ENCODE data around the gene KLHL8. TPM values are rescaled to one million over a fixed set of nuclear protein-coding genes. Genes with fewer than 3 reads are reported as not detected.

KLHL8 gene
- total and polyA plus RNA-seq, 2 donors (not counting 3 experiments of a cell fraction or from before 2014, with no cell fraction given), result 1.7 to 9.0 TPM

DNA sequence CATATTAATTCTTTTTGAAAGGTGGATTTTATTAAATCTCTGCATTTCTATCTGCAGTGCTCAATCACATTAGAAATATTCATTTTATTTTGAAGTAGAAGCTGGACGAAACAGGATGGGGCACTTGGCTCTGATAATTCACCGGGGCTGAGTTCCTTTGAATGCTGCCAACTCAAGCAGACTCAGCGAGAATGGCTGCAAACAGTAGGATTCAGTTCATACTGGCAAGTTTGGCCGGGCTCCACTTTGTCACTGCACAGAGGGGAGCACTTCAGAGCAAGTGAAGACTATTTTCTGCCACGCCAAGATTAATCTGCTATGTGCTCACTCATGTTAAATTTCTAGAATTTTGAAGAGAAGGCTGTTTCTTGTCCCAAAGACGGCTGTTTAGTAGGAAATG, 30.7 kb upstream of the KLHL8 start:
- FAIRE-seq, result no peak
- H3K4me1 ChIP-seq (ENCODE audit: control insufficient read depth, extremely low read depth, insufficient read depth, low read length), result no peaks in the 10 kb centered on the region
- H3K79me2 ChIP-seq (ENCODE audit: control insufficient read depth, insufficient read depth, low read length), result no peaks in the 10 kb centered on the region
- H3K27me3 ChIP-seq (ENCODE audit: control insufficient read depth in 2 of 2, insufficient read depth in 2 of 2, low read length in 2 of 2), result peaks cover 0 to 2% of the 10 kb centered on the region in 2 experiments
- no peaks in the 10 kb centered on the region for H3K9me1 ChIP-seq (replicated peaks; ENCODE audit: control insufficient read depth, extremely low read depth, insufficient read depth, low read length)
- TF ChIP-seq, protein P1, sequence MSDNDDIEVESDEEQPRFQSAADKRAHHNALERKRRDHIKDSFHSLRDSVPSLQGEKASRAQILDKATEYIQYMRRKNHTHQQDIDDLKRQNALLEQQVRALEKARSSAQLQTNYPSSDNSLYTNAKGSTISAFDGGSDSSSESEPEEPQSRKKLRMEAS (IDR thresholded peaks at IDR 0.05; ENCODE audit: insufficient read depth, insufficient read length), result no peak
- no peak for TF ChIP-seq POLR2AphosphoS5 (IDR thresholded peaks at IDR 0.05; ENCODE audit: insufficient read depth, low read depth, low read length)
- TF ChIP-seq FOS (IDR thresholded peaks at IDR 0.05; ENCODE audit: borderline replicate concordance, insufficient read depth, low read length), result no peak
- no peak for TF ChIP-seq EZH2 (IDR thresholded peaks at IDR 0.05; ENCODE audit: borderline replicate concordance, low read depth, low read length, severe bottlenecking)
- TF ChIP-seq GATA2 (IDR thresholded peaks at IDR 0.05; ENCODE audit: insufficient read depth, insufficient read length, low read depth, low read length), result no peak
- dilution Hi-C loops (cut with MboI; ENCODE audit: extremely low pct_ligation_motif_present, low sequenced_read_pairs) (no loop called here), intact Hi-C loops (cut with micrococcal nuclease) (no loop called here)
- CTCF ChIA-PET, result interaction anchor here (0.6 kb wide), 1 partner anchor 752 kb away, joined by 3 read pairs; no protein-coding TSS in a partner anchor
- H3K4me2 ChIP-seq (ENCODE audit: insufficient read depth, low read length), result no peak overlapping the region
- H3K4me3 ChIP-seq (replicated peaks in 1 of 3; ENCODE audit: insufficient read depth in 1 of 3, low read depth in 1 of 3, low read length in 3 of 3), result no peak overlapping the region
- DNase-seq (ENCODE audit: low read depth, low spot score), result peak; percentile 42
- BruUV-seq (replicated peaks), result no TSS peak
- no peaks in the 10 kb centered on the region for H4K20me1 ChIP-seq (replicated peaks; ENCODE audit: control insufficient read depth, extremely low read depth, insufficient read depth, low read length)
- no peaks in the 10 kb centered on the region for H3K36me3 ChIP-seq (ENCODE audit: control insufficient read depth in 2 of 2, extremely low read depth in 1 of 2, insufficient read depth in 2 of 2, low read length in 2 of 2)
- H2AFZ ChIP-seq (ENCODE audit: low read depth, low read length), result no peak overlapping the region
- H3K9me3 ChIP-seq (replicated peaks; ENCODE audit: control insufficient read depth, insufficient read depth, low read length), result no peaks in the 10 kb centered on the region
- no peak overlapping the region for H3K27ac ChIP-seq (ENCODE audit: insufficient read depth, low read depth, low read length)
- no peak overlapping the region for H3K9ac ChIP-seq (replicated peaks; ENCODE audit: extremely low read depth, insufficient read depth, low read length)
- POLR2A ChIA-PET, result no interaction called here

DNA sequence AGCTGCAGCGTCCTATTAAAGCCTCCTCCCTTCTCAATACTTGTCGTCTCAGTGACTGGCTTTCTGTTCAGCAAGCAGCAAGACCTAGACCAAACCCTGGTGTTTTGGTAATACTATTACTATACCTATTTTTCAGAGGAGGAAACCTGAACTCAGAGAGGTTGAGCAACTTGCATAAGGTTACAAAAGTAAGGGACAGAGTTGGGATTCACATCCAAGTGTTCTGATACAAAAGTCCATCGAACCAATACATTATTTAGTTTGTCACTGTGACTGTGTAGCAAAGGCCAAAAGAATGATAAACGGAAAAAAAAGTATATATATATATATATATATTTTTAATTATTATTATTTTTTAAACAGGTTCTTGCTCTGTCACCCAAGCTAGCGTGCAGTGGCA, 29.9 kb upstream of the KLHL8 start:
- no TSS peak for BruUV-seq (replicated peaks)
- no peak overlapping the region for H2AFZ ChIP-seq (ENCODE audit: low read depth, low read length)
- no peaks in the 10 kb centered on the region for H3K27me3 ChIP-seq (ENCODE audit: control insufficient read depth in 2 of 2, insufficient read depth in 2 of 2, low read length in 2 of 2)
- ChIA-PET POLR2A (interaction anchor here (0.7 kb wide), 1 partner anchor 345 kb away, joined by 5 read pairs; no protein-coding TSS in a partner anchor), CTCF (no interaction called here)
- H3K36me3 ChIP-seq (ENCODE audit: control insufficient read depth in 2 of 2, extremely low read depth in 1 of 2, insufficient read depth in 2 of 2, low read length in 2 of 2), result no peaks in the 10 kb centered on the region
- H3K9me1 ChIP-seq (replicated peaks; ENCODE audit: control insufficient read depth, extremely low read depth, insufficient read depth, low read length), result no peaks in the 10 kb centered on the region
- H3K4me1 ChIP-seq (ENCODE audit: control insufficient read depth, extremely low read depth, insufficient read depth, low read length), result no peaks in the 10 kb centered on the region
- TF ChIP-seq POLR2AphosphoS5 (IDR thresholded peaks at IDR 0.05; ENCODE audit: insufficient read depth, low read depth, low read length) (no peak), JUN (IDR thresholded peaks at IDR 0.05; ENCODE audit: borderline replicate concordance, insufficient read depth, insufficient read length, low read depth) (no peak), GATA2 (IDR thresholded peaks at IDR 0.05; ENCODE audit: insufficient read depth, insufficient read length, low read depth, low read length) (no peak), FOS (IDR thresholded peaks at IDR 0.05; ENCODE audit: borderline replicate concordance, insufficient read depth, low read length) (no peak), POLR2A (IDR thresholded peaks at IDR 0.05; ENCODE audit: low read depth, low read length) (no peak), EZH2 (IDR thresholded peaks at IDR 0.05; ENCODE audit: borderline replicate concordance, low read depth, low read length, severe bottlenecking) (no peak), MYC (IDR thresholded peaks at IDR 0.05; ENCODE audit: low read depth, low read length) (no peak)
- TF ChIP-seq, protein P1 (IDR thresholded peaks at IDR 0.05; ENCODE audit: insufficient read depth, insufficient read length), result no peak
- TF ChIP-seq, protein P2, sequence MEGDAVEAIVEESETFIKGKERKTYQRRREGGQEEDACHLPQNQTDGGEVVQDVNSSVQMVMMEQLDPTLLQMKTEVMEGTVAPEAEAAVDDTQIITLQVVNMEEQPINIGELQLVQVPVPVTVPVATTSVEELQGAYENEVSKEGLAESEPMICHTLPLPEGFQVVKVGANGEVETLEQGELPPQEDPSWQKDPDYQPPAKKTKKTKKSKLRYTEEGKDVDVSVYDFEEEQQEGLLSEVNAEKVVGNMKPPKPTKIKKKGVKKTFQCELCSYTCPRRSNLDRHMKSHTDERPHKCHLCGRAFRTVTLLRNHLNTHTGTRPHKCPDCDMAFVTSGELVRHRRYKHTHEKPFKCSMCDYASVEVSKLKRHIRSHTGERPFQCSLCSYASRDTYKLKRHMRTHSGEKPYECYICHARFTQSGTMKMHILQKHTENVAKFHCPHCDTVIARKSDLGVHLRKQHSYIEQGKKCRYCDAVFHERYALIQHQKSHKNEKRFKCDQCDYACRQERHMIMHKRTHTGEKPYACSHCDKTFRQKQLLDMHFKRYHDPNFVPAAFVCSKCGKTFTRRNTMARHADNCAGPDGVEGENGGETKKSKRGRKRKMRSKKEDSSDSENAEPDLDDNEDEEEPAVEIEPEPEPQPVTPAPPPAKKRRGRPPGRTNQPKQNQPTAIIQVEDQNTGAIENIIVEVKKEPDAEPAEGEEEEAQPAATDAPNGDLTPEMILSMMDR (IDR thresholded peaks at IDR 0.05; ENCODE audit: extremely low read depth in 1 of 2, insufficient read depth in 1 of 2, low read depth in 1 of 2, low read length in 2 of 2), result no peak
- no peaks in the 10 kb centered on the region for H3K79me2 ChIP-seq (ENCODE audit: control insufficient read depth, insufficient read depth, low read length)
- DNase-seq (ENCODE audit: low read depth, low spot score), result no peak
- intact Hi-C loops (cut with micrococcal nuclease) (no loop called here), dilution Hi-C loops (cut with MboI; ENCODE audit: extremely low pct_ligation_motif_present, low sequenced_read_pairs) (no loop called here)
- no peak overlapping the region for H3K27ac ChIP-seq (ENCODE audit: insufficient read depth, low read depth, low read length)
- FAIRE-seq, result peak; percentile 4
- no peak overlapping the region for H3K4me2 ChIP-seq (ENCODE audit: insufficient read depth, low read length)
- no peaks in the 10 kb centered on the region for H4K20me1 ChIP-seq (replicated peaks; ENCODE audit: control insufficient read depth, extremely low read depth, insufficient read depth, low read length)
- no peak overlapping the region for H3K9ac ChIP-seq (replicated peaks; ENCODE audit: extremely low read depth, insufficient read depth, low read length)
- no peak overlapping the region for H3K4me3 ChIP-seq (replicated peaks in 1 of 3; ENCODE audit: insufficient read depth in 1 of 3, low read depth in 1 of 3, low read length in 3 of 3)
- no peaks in the 10 kb centered on the region for H3K9me3 ChIP-seq (replicated peaks; ENCODE audit: control insufficient read depth, insufficient read depth, low read length)
